ENCODE measurements around the gene RAP1A.

RAP1A gene

DNA sequence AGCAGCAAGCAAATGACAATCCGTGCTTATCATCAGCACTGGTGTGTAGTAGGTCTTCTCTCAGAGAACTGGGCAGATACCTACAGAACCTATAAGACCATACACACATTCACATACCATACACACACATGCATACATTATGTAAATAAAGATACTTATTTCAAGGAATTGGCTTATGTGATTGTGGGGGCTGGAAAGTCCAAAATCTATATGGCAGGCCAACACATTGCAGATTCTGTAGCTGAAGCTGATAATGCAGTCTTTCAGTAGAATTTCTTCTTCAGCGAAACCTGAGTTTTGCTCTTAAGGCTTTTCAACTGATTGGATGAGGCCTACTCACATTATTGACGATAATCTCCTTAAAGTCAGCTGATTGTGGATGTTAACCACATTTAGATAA is 24.1 kb downstream of the RAP1A start:
- in situ Hi-C loops (cut with HindIII; ENCODE audit: low pct_ligation_motif_present, low sequenced_read_pairs), result no loop called here

DNA sequence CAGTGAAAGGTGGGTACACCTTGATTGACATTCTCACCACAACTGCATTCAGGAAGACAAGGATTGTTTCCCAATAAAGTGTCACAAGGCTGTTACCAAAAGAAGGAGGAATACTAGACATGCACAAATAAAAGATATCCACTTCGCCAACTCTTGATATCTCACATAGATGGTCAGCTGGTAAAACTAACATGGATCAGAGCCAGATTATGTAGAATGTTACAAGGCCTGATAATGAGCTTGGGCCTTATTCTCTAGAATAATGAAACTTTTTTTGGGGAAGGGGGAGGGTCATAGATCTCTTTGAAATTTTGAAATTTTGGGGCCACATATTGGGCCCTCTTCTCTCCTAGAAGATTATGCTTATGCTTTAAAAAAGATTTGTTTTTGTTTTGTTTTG is 24.9 kb downstream of the RAP1A start:
- DNase-seq, result no peak
- TF ChIP-seq, protein P1, sequence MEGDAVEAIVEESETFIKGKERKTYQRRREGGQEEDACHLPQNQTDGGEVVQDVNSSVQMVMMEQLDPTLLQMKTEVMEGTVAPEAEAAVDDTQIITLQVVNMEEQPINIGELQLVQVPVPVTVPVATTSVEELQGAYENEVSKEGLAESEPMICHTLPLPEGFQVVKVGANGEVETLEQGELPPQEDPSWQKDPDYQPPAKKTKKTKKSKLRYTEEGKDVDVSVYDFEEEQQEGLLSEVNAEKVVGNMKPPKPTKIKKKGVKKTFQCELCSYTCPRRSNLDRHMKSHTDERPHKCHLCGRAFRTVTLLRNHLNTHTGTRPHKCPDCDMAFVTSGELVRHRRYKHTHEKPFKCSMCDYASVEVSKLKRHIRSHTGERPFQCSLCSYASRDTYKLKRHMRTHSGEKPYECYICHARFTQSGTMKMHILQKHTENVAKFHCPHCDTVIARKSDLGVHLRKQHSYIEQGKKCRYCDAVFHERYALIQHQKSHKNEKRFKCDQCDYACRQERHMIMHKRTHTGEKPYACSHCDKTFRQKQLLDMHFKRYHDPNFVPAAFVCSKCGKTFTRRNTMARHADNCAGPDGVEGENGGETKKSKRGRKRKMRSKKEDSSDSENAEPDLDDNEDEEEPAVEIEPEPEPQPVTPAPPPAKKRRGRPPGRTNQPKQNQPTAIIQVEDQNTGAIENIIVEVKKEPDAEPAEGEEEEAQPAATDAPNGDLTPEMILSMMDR (IDR thresholded peaks at IDR 0.05; ENCODE audit: low read depth, low read length, missing control alignments), result no peak
- Histone ChIP-seq H3K4me3 (ENCODE audit: low read depth, low read length) (no peak overlapping the region), H3K36me3 (replicated peaks) (no peaks in the 10 kb centered on the region), H3K27me3 (replicated peaks) (no peaks in the 10 kb centered on the region), H3K27ac (no peak overlapping the region)
- in situ Hi-C loops (cut with HindIII; ENCODE audit: low pct_ligation_motif_present, low sequenced_read_pairs), result no loop called here

More for the DNA sequence above, 24.1 kb downstream of the RAP1A start:
- no peaks in the 10 kb centered on the region for H3K27me3 ChIP-seq (replicated peaks)
- no peaks in the 10 kb centered on the region for H3K36me3 ChIP-seq (replicated peaks)
- no peak overlapping the region for H3K27ac ChIP-seq
- TF ChIP-seq, protein P1 (IDR thresholded peaks at IDR 0.05; ENCODE audit: low read depth, low read length, missing control alignments), result no peak
- H3K4me3 ChIP-seq (ENCODE audit: low read depth, low read length), result no peak overlapping the region
- no peak for DNase-seq

DNA sequence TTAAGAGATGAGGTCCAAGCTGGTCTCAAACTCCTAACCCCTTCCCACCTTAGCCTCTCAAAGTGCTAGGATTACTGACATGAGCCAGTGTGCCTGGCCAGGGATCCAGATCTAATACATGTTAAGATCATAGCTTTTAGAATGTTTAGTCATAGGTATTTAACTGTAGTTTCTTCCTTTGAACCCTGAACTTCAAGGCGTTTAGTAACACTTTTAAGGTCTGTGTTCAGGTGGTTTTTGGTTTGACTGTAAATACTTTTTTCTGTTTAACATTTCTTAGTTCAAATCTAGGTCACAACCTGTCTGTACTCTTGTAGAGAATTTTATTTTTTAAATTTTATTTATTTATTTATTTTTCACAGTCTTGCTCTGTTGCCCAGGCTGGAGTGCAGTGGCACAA is 28.1 kb downstream of the RAP1A start:
- TF ChIP-seq, protein P1 (IDR thresholded peaks at IDR 0.05; ENCODE audit: low read depth, low read length, missing control alignments), result no peak
- H3K27me3 ChIP-seq (replicated peaks), result no peaks in the 10 kb centered on the region
- in situ Hi-C loops (cut with HindIII; ENCODE audit: low pct_ligation_motif_present, low sequenced_read_pairs), result no loop called here
- no peak for DNase-seq
- H3K4me3 ChIP-seq (ENCODE audit: low read depth, low read length), result no peak overlapping the region
- no peaks in the 10 kb centered on the region for H3K36me3 ChIP-seq (replicated peaks)
- H3K27ac ChIP-seq, result no peak overlapping the region

DNA sequence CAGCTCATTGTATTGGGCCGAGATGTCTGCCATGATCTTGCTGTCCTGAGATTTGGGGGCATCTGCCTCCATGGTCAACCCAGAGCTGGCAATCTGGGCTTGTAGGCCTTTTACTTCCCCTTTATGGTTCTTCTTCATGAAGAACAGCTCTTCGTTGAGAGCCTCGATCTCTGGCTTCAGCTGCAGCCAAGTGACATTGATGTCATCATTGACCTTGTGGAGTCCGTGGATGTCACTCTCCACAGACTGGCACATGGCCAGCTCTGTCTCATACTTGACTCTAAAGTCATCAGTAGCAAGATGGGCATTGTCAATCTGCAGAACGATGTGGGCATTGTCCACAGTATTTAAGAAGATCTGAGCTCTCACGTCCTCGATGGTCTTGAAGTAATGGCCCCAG is 29.2 kb downstream of the RAP1A start:
- no peaks in the 10 kb centered on the region for H3K36me3 ChIP-seq (replicated peaks)
- DNase-seq, result no peak
- no peak overlapping the region for H3K4me3 ChIP-seq (ENCODE audit: low read depth, low read length)
- in situ Hi-C loops (cut with HindIII; ENCODE audit: low pct_ligation_motif_present, low sequenced_read_pairs), result no loop called here
- H3K27me3 ChIP-seq (replicated peaks), result no peaks in the 10 kb centered on the region
- TF ChIP-seq, protein P1 (IDR thresholded peaks at IDR 0.05; ENCODE audit: low read depth, low read length, missing control alignments), result no peak
- H3K27ac ChIP-seq, result no peak overlapping the region

DNA sequence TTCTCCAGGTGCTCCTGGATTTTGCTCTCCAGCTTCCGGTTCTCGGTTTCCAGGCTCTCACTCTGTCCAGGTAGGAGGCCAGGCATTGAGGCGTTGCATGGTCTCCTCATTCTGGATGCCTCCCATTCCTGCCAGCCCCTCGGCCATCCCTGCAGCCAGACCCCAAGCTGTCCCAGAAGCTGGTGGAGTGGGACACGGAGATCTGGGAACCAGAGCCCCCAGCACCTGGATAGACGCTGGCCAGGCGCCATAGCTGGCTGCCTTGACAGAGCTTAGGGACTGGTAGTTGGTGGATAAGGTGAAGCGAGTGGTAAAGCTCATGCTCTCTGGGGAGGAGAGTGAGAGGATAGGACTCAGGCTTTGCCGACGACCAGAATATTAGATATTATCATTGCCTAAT is 29.6 kb downstream of the RAP1A start:
- in situ Hi-C loops (cut with HindIII; ENCODE audit: low pct_ligation_motif_present, low sequenced_read_pairs), result no loop called here
- TF ChIP-seq, protein P1 (IDR thresholded peaks at IDR 0.05; ENCODE audit: low read depth, low read length, missing control alignments), result no peak
- H3K4me3 ChIP-seq (ENCODE audit: low read depth, low read length), result no peak overlapping the region
- no peaks in the 10 kb centered on the region for H3K36me3 ChIP-seq (replicated peaks)
- H3K27ac ChIP-seq, result no peak overlapping the region
- no peak for DNase-seq
- H3K27me3 ChIP-seq (replicated peaks), result no peaks in the 10 kb centered on the region

DNA sequence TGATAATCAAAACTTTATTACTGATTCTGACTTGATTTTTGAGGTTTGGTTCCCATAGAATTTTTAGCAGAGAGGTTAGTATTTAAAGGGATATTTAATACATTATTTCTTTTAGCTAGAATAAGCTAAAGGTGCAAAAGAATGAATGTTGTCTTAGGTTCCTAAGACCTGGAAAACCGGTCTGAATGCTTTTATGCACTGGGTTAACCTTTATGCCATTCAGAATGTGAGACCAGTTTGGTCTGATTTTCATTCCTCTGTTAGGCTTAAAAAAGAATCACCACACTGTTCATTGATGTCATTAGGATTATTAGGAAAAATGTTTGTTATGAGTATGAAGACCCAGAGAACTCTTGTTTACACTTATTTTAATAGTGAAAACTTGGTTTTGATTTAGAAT is 30.1 kb downstream of the RAP1A start:
- no peaks in the 10 kb centered on the region for H3K27me3 ChIP-seq (replicated peaks)
- no peak overlapping the region for H3K27ac ChIP-seq
- in situ Hi-C loops (cut with HindIII; ENCODE audit: low pct_ligation_motif_present, low sequenced_read_pairs), result no loop called here
- no peak overlapping the region for H3K4me3 ChIP-seq (ENCODE audit: low read depth, low read length)
- no peak for DNase-seq
- H3K36me3 ChIP-seq (replicated peaks), result no peaks in the 10 kb centered on the region
- TF ChIP-seq, protein P1 (IDR thresholded peaks at IDR 0.05; ENCODE audit: low read depth, low read length, missing control alignments), result no peak
